ENCODE measurements around the gene PLXNA2. TPM values are rescaled to one million over a fixed set of nuclear protein-coding genes. Genes with fewer than 3 reads are reported as not detected.

Gene PLXNA2
- total and polyA plus RNA-seq, 2 of the 8 experiments (the other 6 are each of a cell fraction or from before 2014, with no cell fraction given) = 0.33 to 1.5 TPM

- Histone ChIP-seq H3K56ac (replicated peaks; ENCODE audit: insufficient read length, low read depth, low read length) (no peak overlapping the region), H3K79me2 (ENCODE audit: control insufficient read depth in 1 of 2, insufficient read depth in 2 of 2, low read length in 2 of 2) (no peaks in the 10 kb centered on the region), H3K18ac (ENCODE audit: extremely low read depth, low read length) (no peak overlapping the region), H2BK15ac (ENCODE audit: low read length) (no peak overlapping the region), H3K4me1 (replicated peaks in 1 of 4; ENCODE audit: control insufficient read depth in 3 of 4, insufficient read depth in 4 of 4, low read length in 3 of 4) (peaks cover 0 to 3% (median 0%) of the 10 kb centered on the region in 4 experiments; a peak in 1 of 7 replicates), H3K79me1 (ENCODE audit: low read depth, low read length) (no peaks in the 10 kb centered on the region), H2BK20ac (ENCODE audit: low read length) (no peak overlapping the region), H2AFZ (ENCODE audit: low read length) (no peak overlapping the region), H3K27me3 (replicated peaks in 1 of 4; ENCODE audit: control insufficient read depth in 3 of 4, extremely low read depth in 1 of 4, insufficient read depth in 3 of 4, low read length in 3 of 4) (no peaks in the 10 kb centered on the region), H3K4me3 (ENCODE audit: extremely low read depth in 1 of 4, insufficient read depth in 2 of 4, low read depth in 3 of 4, low read length in 4 of 4) (no peak overlapping the region), H3K4me2 (ENCODE audit: insufficient read depth in 1 of 2, low read depth in 2 of 2, low read length in 2 of 2) (no peak overlapping the region), H3K23me2 (ENCODE audit: low read depth, low read length) (no peaks in the 10 kb centered on the region), H3K36me3 (ENCODE audit: control insufficient read depth in 2 of 4, insufficient read depth in 4 of 4, low read length in 3 of 4) (no peaks in the 10 kb centered on the region), H4K91ac (replicated peaks; ENCODE audit: insufficient read length, low read length) (no peak overlapping the region), H3K14ac (ENCODE audit: insufficient read length) (no peak overlapping the region), H3K23ac (ENCODE audit: insufficient read length) (no peak overlapping the region), H3K9ac (replicated peaks in 1 of 4; ENCODE audit: extremely low read depth in 1 of 4, low read depth in 3 of 4, low read length in 3 of 4) (no peak overlapping the region), H4K5ac (ENCODE audit: insufficient read length, low read depth, low read length) (no peak overlapping the region), H2BK5ac (ENCODE audit: low read depth, low read length) (no peak overlapping the region), H2AK5ac (ENCODE audit: low read depth, low read length) (no peak overlapping the region), H3K27ac (ENCODE audit: low read depth, low read length) (no peak overlapping the region), H2BK12ac (ENCODE audit: low read depth, low read length) (no peak overlapping the region), H3K9me3 (ENCODE audit: insufficient read depth in 2 of 2, low read depth in 1 of 2, low read length in 1 of 2) (no peaks in the 10 kb centered on the region), H4K8ac (ENCODE audit: extremely low read depth, insufficient read depth, low read length) (peak overlapping the region; percentile 48; the same call in 1 of the 2 replicates), H2BK120ac (replicated peaks; ENCODE audit: low read depth, low read length) (no peak overlapping the region), H3K4ac (replicated peaks; ENCODE audit: insufficient read length, low read depth, low read length) (no peak overlapping the region), H4K20me1 (replicated peaks in 1 of 2; ENCODE audit: control insufficient read depth in 1 of 2, insufficient read depth in 2 of 2, low read length in 2 of 2) (no peaks in the 10 kb centered on the region)
- FAIRE-seq = no peak
- 83% methylated on average over 22 of the region's 22 CpGs; no CpG with 5 or more reads in 1 of the 2 experiments for WGBS, 2 experiments (ENCODE audit: extremely low coverage in 1 of 2, insufficient coverage in 1 of 2, insufficient read length in 1 of 2, insufficient replicate concordance in 2 of 2, low coverage in 1 of 2, low lambda C conversion rate in 2 of 2, missing lambda C conversion rate in 1 of 2)
- ChIA-PET CTCF (ENCODE audit: partially characterized antibody) (interaction anchor here (0.7 to 11.2 kb wide), 6 partner anchors 15 to 205 kb away, joined by 4 to 97 read pairs (median 42); partner anchors contain the start of gene PLXNA2), POLR2A (ENCODE audit: partially characterized antibody) (no interaction called here)
- TF ChIP-seq GABPA (IDR thresholded peaks at IDR 0.05; ENCODE audit: borderline replicate concordance, insufficient read depth, low read length) = no peak
- TF ChIP-seq RBBP5 (IDR thresholded peaks at IDR 0.05; ENCODE audit: borderline replicate concordance, low read depth, low read length) = no peak
- no peak for TF ChIP-seq JUND (IDR thresholded peaks at IDR 0.05; ENCODE audit: low read length)
- no peak for TF ChIP-seq MAX (IDR thresholded peaks at IDR 0.05)
- no peak for TF ChIP-seq POU5F1 (IDR thresholded peaks at IDR 0.05; ENCODE audit: low read depth, low read length)
- no peak for TF ChIP-seq TBP (IDR thresholded peaks at IDR 0.05; ENCODE audit: low read depth, low read length)
- no peak for DNase-seq (ENCODE audit: low read depth in 1 of 2, low spot score in 2 of 2)
These were observed 204.4 kb downstream of the PLXNA2 start for GRCh38 chr1:208039536-208040332.
